Muscle of leg (tissue), 16 donors: ENCODE data around the gene RAET1L. TPM values are rescaled to one million over a fixed set of nuclear protein-coding genes. Genes with fewer than 3 reads are reported as not detected.
"Not testable (repeated sequence)": the region's sequence is repeated elsewhere in the genome, so short reads cannot be mapped to it uniquely, and the experiment has no call there.

Experiments
- DNase-seq: peaks from one replicate; pipeline ENCODE4 v3.0.0; 2013
- H3K27ac ChIP-seq: one replicate; pipeline ENCODE4 v1.5.1; 2013; ENCODE audit warnings: mild to moderate bottlenecking, low read length, control low read depth
- H3K27me3 ChIP-seq: one replicate; pipeline ENCODE4 v1.6.1; 2013; ENCODE audit warnings: low read length; ENCODE audit not compliant: control insufficient read depth, insufficient read depth
- H3K36me3 ChIP-seq: one replicate; pipeline ENCODE4 v1.6.1; 2013; ENCODE audit warnings: low read length; ENCODE audit not compliant: control insufficient read depth, insufficient read depth
- H3K4me1 ChIP-seq: one replicate; pipeline ENCODE4 v1.6.1; 2013; ENCODE audit warnings: low read length; ENCODE audit not compliant: control insufficient read depth, insufficient read depth
- H3K4me3 ChIP-seq: one replicate; pipeline ENCODE4 v1.5.1; 2013; ENCODE audit warnings: low read length, control low read depth
- H3K9me3 ChIP-seq: replicated peaks from 2 replicates; pipeline ENCODE4 v1.6.1; 2013; ENCODE audit warnings: low read depth, low read length; ENCODE audit not compliant: control insufficient read depth
- WGBS: methylation state at CpG from one replicate; pipeline ENCODE4 v1.1.5; 2013; ENCODE audit warnings: missing lambda C conversion rate; ENCODE audit not compliant: insufficient coverage; 5-methylcytosine and 5-hydroxymethylcytosine counted together
- long read RNA-seq, 11 donors: transcript quantifications; one replicate each; lab custom pipeline, GENCODE V29; 2026
- polyA plus RNA-seq, 8 donors: library from polyadenylated mRNA; unstranded; fragments of 120-200 nt; gene quantifications; one replicate each; pipeline versions ENCODE4 v1.2.1 to v1.2.3, GENCODE V29; 2013; ENCODE audit warnings: inconsistent platforms in 1 of 8, low replicate concordance in 1 of 8; ENCODE audit not compliant: insufficient read length in 8 of 8, insufficient read depth in 1 of 8
- total RNA-seq: library from RNA; stranded (reverse); fragments of 120-200 nt; gene quantifications from one replicate; pipeline ENCODE4 v1.2.4, GENCODE V29; 2013

The RAET1L gene
- total RNA-seq (not detected), polyA plus RNA-seq (under 1 TPM in 2 of 8 donors, not detected in 6; 0.14 to 0.37 TPM)
- long read RNA-seq, donor 1: 0 reads
- long read RNA-seq, donor 2: 0 reads
- long read RNA-seq, donor 3: 0 reads
- long read RNA-seq, donor 4: 0 reads
- long read RNA-seq, donor 5: 0 reads
- long read RNA-seq, donor 6: 0 reads
- long read RNA-seq, donor 7: 0 reads
- long read RNA-seq, donor 8: 0 reads
- long read RNA-seq, donor 9: 0 reads
- long read RNA-seq, donor 10: 0 reads
- long read RNA-seq, donor 11: 0 reads

DNA sequence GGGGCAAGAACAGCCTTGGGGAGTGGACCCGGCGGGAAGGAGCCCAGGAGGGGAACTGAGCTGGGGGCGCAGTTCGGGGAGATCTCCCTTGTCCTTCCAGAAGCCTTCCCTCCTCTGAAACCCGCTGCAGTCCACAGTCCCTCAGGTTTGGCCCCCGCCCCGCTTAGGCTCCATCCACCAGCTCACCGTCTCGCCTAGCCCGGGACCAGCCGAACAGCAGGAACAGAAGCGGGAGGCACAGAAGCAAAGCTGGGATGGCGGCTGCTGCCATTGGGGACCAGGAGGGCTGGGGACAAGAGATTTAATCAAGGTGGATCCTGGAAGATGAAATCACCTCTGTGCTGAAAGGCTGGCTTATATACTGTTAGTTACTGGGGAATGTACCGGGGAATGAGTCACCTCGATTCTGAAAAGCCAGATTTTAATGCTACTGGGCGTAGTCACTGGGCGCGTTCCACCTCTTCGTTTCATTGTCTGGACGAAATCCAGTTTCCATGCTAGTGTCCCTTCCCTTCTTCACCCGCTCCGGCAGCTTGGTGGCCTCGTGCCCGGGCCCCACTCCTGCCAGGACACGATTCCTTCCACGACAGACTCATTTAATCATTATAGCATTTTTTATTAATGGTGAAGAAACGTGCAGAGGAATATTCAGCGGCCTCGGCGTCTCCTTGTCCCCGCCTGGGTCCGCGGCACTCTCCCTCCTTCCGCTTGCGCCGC lies at the start of gene RAET1L:
Gene RAET1L (minus strand): TSS at position 332 of the 717 bp plus-strand sequence. CDS start 61 bp downstream, at position 271.
- H3K36me3 ChIP-seq: no peaks in the 10 kb centered on the region
- no peak within 1 kb of the TSS for H3K4me3 ChIP-seq
- H3K27ac ChIP-seq: no peak within 1 kb of the TSS
- H3K4me1 ChIP-seq: peaks cover 12% of the 10 kb centered on the region
- peaks cover 60% of the 10 kb centered on the region for H3K27me3 ChIP-seq
- DNase-seq: peak; percentile 76
- under 1% methylated on average over 25 of the region's 36 CpGs for WGBS
- H3K9me3 ChIP-seq: no peaks in the 10 kb centered on the region

DNA sequence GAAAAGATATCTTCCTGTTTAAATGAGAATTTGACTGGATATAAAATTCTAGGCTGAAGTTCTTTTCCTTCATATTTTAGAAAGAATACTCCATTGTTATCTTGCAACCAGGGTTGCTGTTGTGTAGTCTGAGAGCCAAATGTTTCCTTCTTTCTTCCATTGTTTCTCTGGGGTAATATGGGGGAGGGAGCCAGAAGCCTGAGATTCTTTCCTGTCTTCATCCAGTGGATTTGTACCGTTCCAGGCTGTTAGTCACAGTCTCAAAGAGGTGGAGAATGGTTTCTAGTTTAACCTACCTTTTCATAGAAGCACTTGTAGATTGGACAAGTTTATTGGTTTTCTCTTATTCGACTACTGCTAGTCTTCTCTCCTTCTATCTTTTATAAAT lies 49.7 kb upstream of the RAET1L start:
- Histone ChIP-seq H3K36me3 (no peaks in the 10 kb centered on the region), H3K27me3 (no peaks in the 10 kb centered on the region), H3K4me1 (peaks cover 8% of the 10 kb centered on the region), H3K9me3 (no peaks in the 10 kb centered on the region), H3K27ac (no peak overlapping the region), H3K4me3 (no peak overlapping the region)
- no CpG with 5 or more reads among the region's 2 CpGs for WGBS
- peak; percentile 34 for DNase-seq

DNA sequence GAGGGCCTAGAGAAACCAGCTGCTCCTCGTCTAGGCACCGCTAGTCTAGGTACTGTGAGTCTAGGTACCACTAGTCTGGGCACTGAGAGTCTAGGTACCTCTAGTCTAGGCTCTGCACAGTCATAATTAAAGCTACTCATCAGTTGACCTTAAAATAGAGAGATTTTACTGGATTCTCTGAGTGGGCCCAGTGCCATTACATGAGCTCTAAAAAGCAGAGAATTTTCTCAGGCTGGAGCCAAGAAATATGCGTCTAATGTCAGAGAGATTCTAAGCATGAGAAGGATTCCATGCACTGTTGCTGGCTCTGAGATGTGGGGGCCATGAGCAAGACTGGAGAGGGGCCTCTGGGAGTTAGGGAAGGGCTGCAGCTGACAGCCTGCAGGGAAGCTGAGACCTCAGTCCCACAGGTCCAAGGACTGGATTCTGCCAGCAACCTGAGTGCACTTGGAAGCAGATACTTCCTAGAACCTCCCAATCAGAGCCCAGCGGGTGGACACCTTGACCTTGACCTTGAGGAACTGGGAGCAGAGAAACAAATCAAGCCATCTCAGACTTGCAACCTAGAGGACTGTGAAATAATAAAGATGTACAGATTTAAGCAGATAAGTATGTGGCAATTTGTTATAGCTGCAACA lies 49.2 kb upstream of the RAET1L start:
- not testable (repeated sequence) for H3K27me3 ChIP-seq, H3K36me3 ChIP-seq, H3K27ac ChIP-seq, H3K4me3 ChIP-seq, H3K9me3 ChIP-seq
- peaks cover 11% of the 10 kb centered on the region for H3K4me1 ChIP-seq
- no CpG with 5 or more reads among the region's 4 CpGs for WGBS
- DNase-seq: peak; percentile 58

DNA sequence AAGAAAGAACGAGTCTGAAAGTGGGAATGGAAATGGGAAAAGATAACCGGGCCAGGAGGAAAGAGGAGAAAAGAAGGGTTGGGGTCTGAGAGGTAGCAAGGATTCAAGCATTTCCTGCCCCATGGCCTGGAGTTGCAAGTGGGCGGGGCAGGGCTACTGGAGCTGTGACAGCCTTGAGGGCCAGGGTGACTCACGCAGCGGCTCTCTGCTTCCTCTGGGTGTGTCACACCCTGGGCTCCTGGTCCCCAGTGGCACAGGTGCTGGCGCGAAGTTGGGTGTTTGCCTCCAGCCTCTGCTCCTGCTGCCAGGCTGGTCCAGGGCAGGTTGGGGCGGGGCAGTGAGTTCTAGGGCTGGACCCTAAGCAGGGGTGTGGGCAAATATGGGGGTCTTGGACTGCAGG lies 46.9 kb upstream of the RAET1L start:
- Histone ChIP-seq H3K27ac (no peak overlapping the region), H3K9me3 (no peaks in the 10 kb centered on the region), H3K27me3 (peaks cover 2% of the 10 kb centered on the region), H3K4me3 (no peak overlapping the region), H3K36me3 (no peaks in the 10 kb centered on the region), H3K4me1 (peaks cover 20% of the 10 kb centered on the region)
- WGBS: 66% methylated on average over 6 of the region's 8 CpGs
- peak; percentile 11 for DNase-seq

DNA sequence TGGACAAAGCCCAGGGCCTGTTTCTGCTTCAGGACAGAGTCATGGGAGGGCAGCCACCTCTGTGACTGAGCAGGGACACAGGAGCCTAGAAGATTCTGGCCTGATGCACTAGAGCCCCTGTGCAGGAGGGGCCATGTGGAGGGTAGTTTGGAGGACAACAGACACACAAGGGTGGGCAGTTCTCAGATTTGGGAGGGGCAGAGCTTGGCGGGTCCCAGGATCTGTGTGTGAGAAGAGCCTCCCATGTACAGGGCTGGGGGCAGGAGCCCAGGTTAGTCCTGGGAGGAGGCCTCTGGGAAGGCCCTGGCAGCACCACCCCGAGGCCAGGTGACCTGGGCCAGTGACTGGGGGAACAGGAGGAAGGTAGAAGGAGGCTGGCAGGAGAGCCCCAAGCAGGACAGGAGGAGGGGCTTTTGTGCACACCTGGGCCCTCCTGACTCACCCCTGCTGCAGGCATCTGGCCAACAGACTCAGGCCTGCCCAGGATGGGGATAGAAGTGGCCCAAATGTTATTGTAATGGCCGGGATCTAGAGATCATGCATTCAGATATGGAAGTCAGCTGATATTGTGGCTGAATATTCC lies 45.0 kb upstream of the RAET1L start:
- peaks cover 2% of the 10 kb centered on the region for H3K27me3 ChIP-seq
- no peak for DNase-seq
- H3K27ac ChIP-seq: no peak overlapping the region
- H3K4me1 ChIP-seq: peaks cover 20% of the 10 kb centered on the region
- peaks cover under 1% of the 10 kb centered on the region for H3K36me3 ChIP-seq
- WGBS: 69% methylated on average over 1 of the region's 3 CpGs
- no peak overlapping the region for H3K4me3 ChIP-seq
- H3K9me3 ChIP-seq: no peaks in the 10 kb centered on the region

DNA sequence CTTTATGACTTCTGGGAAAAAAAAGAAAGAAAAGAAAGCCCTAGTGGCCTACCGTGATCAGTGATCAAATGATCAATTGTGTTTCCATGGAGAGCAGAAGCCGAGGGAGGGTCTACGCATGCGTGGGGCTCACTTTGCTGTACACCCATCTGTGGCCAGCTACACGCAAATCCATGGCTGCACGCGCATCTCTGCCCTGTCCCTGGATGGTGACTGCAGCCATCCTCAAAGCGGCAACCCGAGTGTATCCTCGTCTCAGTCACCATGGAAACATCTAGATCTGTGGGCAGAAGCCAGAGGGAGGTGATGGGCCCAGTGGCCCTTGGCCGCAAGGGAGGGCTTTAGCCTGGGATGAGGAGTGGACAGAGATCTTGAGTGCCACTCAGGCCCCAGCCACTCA lies 44.4 kb upstream of the RAET1L start:
- WGBS: 49% methylated on average over 7 of the region's 11 CpGs
- no peak for DNase-seq
- peaks cover 4% of the 10 kb centered on the region for H3K36me3 ChIP-seq
- H3K27ac ChIP-seq: no peak overlapping the region
- peaks cover 20% of the 10 kb centered on the region for H3K4me1 ChIP-seq
- no peaks in the 10 kb centered on the region for H3K9me3 ChIP-seq
- peaks cover 2% of the 10 kb centered on the region for H3K27me3 ChIP-seq
- peak overlapping the region; percentile 67 for H3K4me3 ChIP-seq

DNA sequence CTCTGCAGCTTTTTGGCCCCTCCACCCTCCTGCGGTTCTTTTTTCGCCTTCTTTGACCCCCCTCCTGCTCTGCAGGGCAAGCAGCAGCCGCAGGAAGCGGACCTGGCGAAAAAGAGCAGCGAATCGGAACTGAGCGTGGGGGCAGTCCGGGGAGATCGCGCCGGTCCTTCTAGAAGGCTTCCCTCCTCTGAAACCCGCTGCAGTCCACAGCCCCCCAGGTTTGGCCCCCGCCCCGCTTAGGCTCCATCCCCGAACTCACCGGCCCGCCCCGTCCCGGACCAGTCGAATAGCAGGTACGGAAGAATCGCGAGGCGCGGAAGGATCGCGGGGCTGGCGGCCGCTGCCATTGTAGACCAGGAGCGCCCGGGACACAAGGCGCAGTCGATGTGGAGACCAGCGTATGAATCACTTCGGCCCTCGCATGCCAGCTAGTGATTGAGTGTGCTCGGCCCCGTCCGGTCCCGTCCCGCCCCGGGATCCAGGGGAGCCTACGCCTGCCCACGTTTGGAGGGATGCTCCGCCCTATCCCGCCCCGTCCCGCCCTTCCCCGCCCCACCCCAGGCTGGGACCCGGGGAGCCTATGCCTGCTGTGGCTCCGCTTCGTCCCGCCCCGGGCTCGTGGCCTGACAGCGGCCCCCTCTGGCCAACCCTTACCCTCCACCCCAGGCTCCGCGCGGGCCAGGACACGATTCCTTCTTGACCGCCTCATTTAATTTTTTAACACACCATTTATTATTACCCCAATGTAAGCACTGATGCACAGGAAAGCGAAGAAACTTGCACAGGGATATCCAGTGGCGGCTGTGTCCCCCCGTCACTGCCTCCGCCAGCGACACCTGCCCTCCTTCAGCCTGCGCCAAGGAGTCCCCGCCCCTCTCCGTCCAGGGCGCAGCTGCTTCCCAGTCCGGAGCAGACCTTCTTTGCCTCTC lies 43.7 kb upstream of the RAET1L start, which contains the start of gene ULBP3:
Gene ULBP3 (minus strand): TSS at position 402 of the 929 bp plus-strand sequence. CDS start 55 bp downstream, at position 347.
- peak; percentile 92 for DNase-seq
- Histone ChIP-seq H3K9me3 (no peaks in the 10 kb centered on the region), H3K4me3 (peak within 1 kb of the TSS; percentile 67), H3K36me3 (peaks cover 7% of the 10 kb centered on the region), H3K4me1 (peaks cover 17% of the 10 kb centered on the region), H3K27me3 (peaks cover 2% of the 10 kb centered on the region), H3K27ac (peak within 1 kb of the TSS; percentile 78)
- 0% methylated on average over 64 of the region's 72 CpGs for WGBS

DNA sequence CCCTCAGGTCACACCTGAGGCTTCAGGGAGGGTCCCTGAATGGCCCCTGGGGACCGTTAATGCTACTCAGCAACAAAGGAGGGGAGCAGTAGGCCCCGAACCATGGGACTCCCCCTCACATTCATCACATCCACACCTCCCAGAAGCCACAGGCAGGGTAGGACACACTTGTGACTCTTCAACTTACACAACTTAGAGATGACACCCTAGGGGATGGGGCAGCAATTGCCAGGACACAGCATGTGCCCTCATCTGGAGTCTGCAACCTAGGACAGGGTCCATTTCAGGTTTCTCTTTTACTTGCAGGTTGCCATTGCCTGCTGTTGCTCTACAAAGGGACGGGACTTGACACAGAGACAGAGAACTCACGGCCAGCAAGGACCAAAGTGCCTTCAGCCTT lies 42.8 kb upstream of the RAET1L start:
- 17% methylated on average over 2 of the region's 4 CpGs for WGBS
- peaks cover 17% of the 10 kb centered on the region for H3K4me1 ChIP-seq
- H3K9me3 ChIP-seq: no peaks in the 10 kb centered on the region
- peak overlapping the region; percentile 67 for H3K4me3 ChIP-seq
- no peak overlapping the region for H3K27ac ChIP-seq
- DNase-seq: no peak
- H3K27me3 ChIP-seq: peaks cover 2% of the 10 kb centered on the region
- H3K36me3 ChIP-seq: peaks cover 7% of the 10 kb centered on the region

GRCh38 chr6:150065083-150065482 lies 39.8 kb upstream of the RAET1L start:
- H3K4me3 ChIP-seq: no peak overlapping the region
- peaks cover 7% of the 10 kb centered on the region for H3K36me3 ChIP-seq
- H3K27ac ChIP-seq: no peak overlapping the region
- H3K9me3 ChIP-seq: no peaks in the 10 kb centered on the region
- no peak for DNase-seq
- H3K4me1 ChIP-seq: peaks cover 12% of the 10 kb centered on the region
- H3K27me3 ChIP-seq: peaks cover 2% of the 10 kb centered on the region
- 95% methylated on average over 2 of the region's 2 CpGs for WGBS
